Thyroid gland (tissue), 4 donors: ENCODE data around the gene INKA2. TPM values are rescaled to one million over a fixed set of nuclear protein-coding genes. Genes with fewer than 3 reads are reported as not detected.
A peak's percentile ranks its signal among the peaks of the same experiment; 100 is the strongest.

Experiments
- DNase-seq, 2 donors: peaks; one replicate each; pipeline ENCODE4 v3.0.0-alpha.2; 2019
- H3K27ac ChIP-seq, 3 donors: fragments of 200-600 bp; sonication (generic); 1 replicate in 2 of 3; 2 replicates in 1 of 3; pipeline ENCODE4 v1.5.1; 2016 to 2019; ENCODE audit warnings: mild to moderate bottlenecking in 1 of 3, moderate library complexity in 1 of 3
- H3K27me3 ChIP-seq: fragments of 200-600 bp; sonication (generic); one replicate; pipeline ENCODE4 v1.5.1; 2019
- H3K36me3 ChIP-seq, 2 donors: fragments of 200-600 bp; sonication (generic); one replicate each; pipeline ENCODE4 v1.5.1; 2016 to 2019
- H3K4me1 ChIP-seq, 2 donors: fragments of 200-600 bp; sonication (generic); one replicate each; pipeline ENCODE4 v1.5.1; 2017 to 2019
- H3K4me3 ChIP-seq, 3 donors: fragments of 200-600 bp; sonication (generic); replicated peaks in 1 of 3; 1 replicate in 2 of 3; 2 replicates in 1 of 3; pipeline ENCODE4 v1.5.1; 2016; ENCODE audit warnings: mild to moderate bottlenecking in 1 of 3
- H3K9me3 ChIP-seq: fragments of 200-600 bp; sonication (generic); one replicate; pipeline ENCODE4 v1.5.1; 2017
- CTCF ChIP-seq, 6 experiments: fragments of 200-600 bp in 3 of 6; fragments of 450-650 bp in 3 of 6; sonication (generic) in 3 of 6; IDR thresholded peaks; one replicate each; pipeline ENCODE4 v1.5.1; 2016 to 2019; ENCODE audit warnings: antibody characterized with exemption in 6 of 6, mild to moderate bottlenecking in 2 of 6, inconsistent platforms in 1 of 6, moderate library complexity in 1 of 6
- POLR2A ChIP-seq, 2 donors: fragments of 450-650 bp; IDR thresholded peaks; one replicate each; pipeline ENCODE4 v1.6.1; 2017; ENCODE audit warnings: antibody characterized with exemption in 2 of 2, mild to moderate bottlenecking in 2 of 2, moderate library complexity in 1 of 2
- WGBS, 2 donors: methylation state at CpG; one replicate each; pipeline ENCODE4 v1.1.5; 2017; 5-methylcytosine and 5-hydroxymethylcytosine counted together
- intact Hi-C: fragments of 100-400 bp; cut with DNase I; formaldehyde crosslinking; loops from one replicate; pipeline ENCODE4 v1.15.1; 2023
- small RNA-seq: library from RNA; depleted of rRNA; stranded (forward); fragments of <200 nt; gene quantifications from one replicate; pipeline ENCODE3, GENCODE V24; 2016
- total RNA-seq, 4 donors: library from RNA; depleted of rRNA; stranded (reverse); fragments of >200 nt; gene quantifications; one replicate each; pipeline ENCODE4 v1.2.3, GENCODE V29; 2016

Gene INKA2
- total RNA-seq, 4 donors from 2014 or later: 4.0 to 5.8 (median 4.4) TPM

DNA sequence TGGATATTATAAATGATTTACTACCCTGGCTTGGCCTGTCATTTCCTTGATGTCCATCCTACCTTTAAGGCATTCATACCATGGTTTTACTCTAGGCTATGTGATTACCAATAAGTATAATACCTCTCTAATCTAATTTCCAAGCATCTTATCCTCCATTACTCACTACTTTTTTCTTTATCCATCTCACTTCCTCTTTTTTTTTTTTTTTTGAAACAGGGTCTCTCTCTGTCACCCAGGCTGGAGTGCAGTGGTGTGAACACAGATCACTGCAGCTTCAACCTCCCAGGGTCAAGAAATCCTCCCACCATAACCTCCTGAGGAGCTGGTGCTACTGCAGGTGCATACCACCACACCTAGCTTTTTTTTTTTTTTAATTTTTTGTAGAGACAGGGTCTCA is 39.9 kb downstream of the INKA2 start:
- H3K4me1 ChIP-seq: no peaks in the 10 kb centered on the region
- H3K9me3 ChIP-seq: no peaks in the 10 kb centered on the region
- TF ChIP-seq CTCF (IDR thresholded peaks at IDR 0.05) (no peak), POLR2A (IDR thresholded peaks at IDR 0.05) (no peak)
- H3K36me3 ChIP-seq: peaks cover 13 to 35% of the 10 kb centered on the region in 2 donors
- no peaks in the 10 kb centered on the region for H3K27me3 ChIP-seq
- no peak overlapping the region for H3K27ac ChIP-seq
- intact Hi-C loops: no loop called here
- no peak for DNase-seq
- H3K4me3 ChIP-seq: no peak overlapping the region

DNA sequence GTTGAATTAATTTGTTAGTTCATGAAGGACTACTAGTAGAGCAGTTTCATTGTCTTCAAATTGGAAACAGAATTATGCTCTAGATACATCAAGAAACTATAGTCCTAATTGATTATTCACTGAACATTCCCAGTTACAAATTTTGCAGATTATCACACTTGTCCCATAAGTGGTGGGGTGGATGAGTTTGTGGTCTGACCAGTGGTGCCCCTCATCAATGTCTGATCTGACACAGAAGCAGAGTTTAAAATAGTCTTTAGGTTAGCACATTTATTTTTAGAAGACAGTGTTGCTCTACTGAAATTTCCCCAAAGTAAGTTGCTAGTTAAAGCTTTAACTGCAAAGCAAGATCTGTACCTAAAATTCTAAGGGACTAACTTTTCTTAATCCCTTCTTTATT is 42.9 kb downstream of the INKA2 start:
- intact Hi-C loops: no loop called here
- Histone ChIP-seq H3K27ac (no peak overlapping the region), H3K4me3 (no peak overlapping the region), H3K4me1 (peaks cover 0 to under 1% of the 10 kb centered on the region in 2 donors), H3K9me3 (no peaks in the 10 kb centered on the region), H3K27me3 (no peaks in the 10 kb centered on the region), H3K36me3 (peaks cover 18 to 27% of the 10 kb centered on the region in 2 donors)
- DNase-seq: no peak
- TF ChIP-seq CTCF (IDR thresholded peaks at IDR 0.05) (no peak), POLR2A (IDR thresholded peaks at IDR 0.05) (no peak)

DNA sequence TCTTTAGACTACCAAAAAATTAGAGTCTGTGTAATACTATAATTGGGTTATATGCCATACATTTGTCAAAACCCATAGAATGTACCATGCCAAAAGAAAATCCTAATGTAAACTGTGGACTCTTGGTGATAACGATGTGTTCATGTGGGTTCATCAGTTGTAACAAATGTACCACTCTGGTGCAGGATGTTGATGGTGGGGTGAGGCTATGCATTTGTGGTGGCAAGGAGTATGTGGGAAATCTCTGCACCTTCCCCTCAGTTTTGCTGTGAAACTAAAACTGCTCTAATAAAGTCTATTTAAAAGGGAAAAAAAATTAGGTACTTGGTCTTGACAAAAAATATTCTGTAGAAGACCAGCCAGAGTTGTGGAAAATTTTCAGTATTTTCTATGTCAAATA is 43.4 kb downstream of the INKA2 start:
- Histone ChIP-seq H3K27ac (no peak overlapping the region), H3K36me3 (peaks cover 17 to 23% of the 10 kb centered on the region in 2 donors), H3K27me3 (no peaks in the 10 kb centered on the region), H3K4me3 (no peak overlapping the region), H3K4me1 (peaks cover 5% of the 10 kb centered on the region in 2 donors), H3K9me3 (no peaks in the 10 kb centered on the region)
- TF ChIP-seq CTCF (IDR thresholded peaks at IDR 0.05) (no peak), POLR2A (IDR thresholded peaks at IDR 0.05) (no peak)
- intact Hi-C loops: no loop called here
- no peak for DNase-seq
- 85 to 93% methylated on average over 1 of the region's 1 CpG for WGBS, 2 donors

DNA sequence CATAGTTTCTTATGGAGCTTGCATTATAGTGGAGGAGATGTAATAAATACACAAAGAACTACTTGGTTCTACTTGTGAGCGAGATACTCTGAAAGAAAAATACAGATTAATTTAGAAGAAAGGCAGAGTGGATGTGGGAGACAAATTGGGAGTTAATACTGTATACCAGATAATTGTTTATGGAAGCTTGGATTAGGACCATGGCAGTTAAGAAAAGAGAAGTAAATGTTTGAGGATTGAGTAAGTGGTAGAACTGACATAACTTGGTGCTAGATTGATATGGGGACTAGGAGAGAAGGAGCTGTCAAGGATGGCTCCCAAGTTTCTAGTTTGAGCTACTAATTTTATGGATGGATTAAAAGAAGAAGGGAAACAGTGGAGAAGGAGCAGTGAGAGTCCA is 47.3 kb downstream of the INKA2 start:
- Histone ChIP-seq H3K36me3 (peaks cover 0 to 8% of the 10 kb centered on the region in 2 donors), H3K9me3 (no peaks in the 10 kb centered on the region), H3K27me3 (no peaks in the 10 kb centered on the region), H3K4me3 (no peak overlapping the region), H3K27ac (no peak overlapping the region), H3K4me1 (peaks cover 18 to 19% of the 10 kb centered on the region in 2 donors)
- 95 to 97% methylated on average over 1 of the region's 1 CpG for WGBS, 2 donors
- intact Hi-C loops: no loop called here
- no peak for TF ChIP-seq POLR2A (IDR thresholded peaks at IDR 0.05)
- no peak for TF ChIP-seq CTCF (IDR thresholded peaks at IDR 0.05)
- no peak for DNase-seq

DNA sequence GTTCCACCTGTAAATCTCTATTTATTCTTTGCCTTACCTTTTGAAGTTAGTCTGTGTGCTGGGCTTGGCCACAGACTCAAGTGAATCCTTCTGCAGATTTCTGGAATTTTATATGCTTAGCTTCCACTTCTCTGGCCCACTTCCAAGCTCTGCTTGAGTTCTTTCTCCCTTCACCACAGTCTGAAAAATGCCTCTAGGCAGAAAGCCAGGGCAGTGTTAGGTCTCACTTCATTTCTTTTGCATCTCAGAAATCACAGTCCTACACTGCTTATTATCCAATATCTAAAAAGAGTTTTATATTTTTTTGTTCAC is 48.9 kb downstream of the INKA2 start:
- intact Hi-C loops: no loop called here
- TF ChIP-seq CTCF (IDR thresholded peaks at IDR 0.05) (no peak), POLR2A (IDR thresholded peaks at IDR 0.05) (no peak)
- Histone ChIP-seq H3K36me3 (peaks cover 0 to 8% of the 10 kb centered on the region in 2 donors), H3K27ac (peak overlapping the region; percentile 21 to 72 (median 33)), H3K4me3 (no peak overlapping the region), H3K9me3 (no peaks in the 10 kb centered on the region), H3K27me3 (no peaks in the 10 kb centered on the region), H3K4me1 (peaks cover 18 to 19% of the 10 kb centered on the region in 2 donors)
- peak; percentile 94 for DNase-seq

Small RNAs within 50 kb of the gene (small RNA-seq; reads per million reads assigned to genes)
- gene INKA2: 0.75 reads per million

Other genes with a start within 250 kb of the INKA2 start
- gene ADORA3, start 235.8 kb downstream of the INKA2 start, total RNA-seq: 1 to 10 TPM; 2.3 to 7.7 (median 3.4) TPM
- gene TMIGD3, start 235.8 kb downstream of the INKA2 start, total RNA-seq: 1 to 10 TPM in 1 of 4 donors, under 1 TPM in 1, not detected in 2; 0.89 to 8.7 TPM
- 10 to 100 TPM; 54.2 to 91.7 (median 71.9) TPM for gene RAP1A, start 119.6 kb downstream of the INKA2 start, total RNA-seq
- gene DDX20, start 16.5 kb upstream of the INKA2 start, total RNA-seq: 10 to 100 TPM; 15.7 to 32.6 (median 20.8) TPM